ENCODE measurements around the gene RCC2.
"Not testable (repeated sequence)": the region's sequence is repeated elsewhere in the genome, so short reads cannot be mapped to it uniquely, and the experiment has no call there.

The RCC2 gene

GRCh38 chr1:17416389-17416788 lies 23.1 kb downstream of the RCC2 start:
- DNase-seq, result no peak

DNA sequence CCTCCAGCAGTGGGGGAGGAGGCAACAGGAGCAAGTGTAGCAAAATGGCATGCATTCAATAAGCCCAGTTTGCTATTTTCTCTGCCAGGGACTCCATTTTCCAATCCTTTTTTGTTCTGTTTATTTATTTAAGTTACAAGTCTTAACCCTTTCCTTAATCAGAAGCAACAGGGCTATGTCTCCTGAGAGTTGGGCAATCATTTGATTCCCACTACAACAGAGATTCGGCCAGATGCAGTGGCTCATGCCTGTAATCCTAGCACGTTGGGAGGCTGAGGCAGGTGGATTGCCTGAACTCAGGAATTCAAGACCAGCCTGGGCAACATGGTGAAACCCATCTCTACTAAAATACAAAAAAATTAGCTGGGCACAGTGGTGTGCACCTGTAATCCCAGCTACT lies 25.5 kb downstream of the RCC2 start:
- no peak for DNase-seq

DNA sequence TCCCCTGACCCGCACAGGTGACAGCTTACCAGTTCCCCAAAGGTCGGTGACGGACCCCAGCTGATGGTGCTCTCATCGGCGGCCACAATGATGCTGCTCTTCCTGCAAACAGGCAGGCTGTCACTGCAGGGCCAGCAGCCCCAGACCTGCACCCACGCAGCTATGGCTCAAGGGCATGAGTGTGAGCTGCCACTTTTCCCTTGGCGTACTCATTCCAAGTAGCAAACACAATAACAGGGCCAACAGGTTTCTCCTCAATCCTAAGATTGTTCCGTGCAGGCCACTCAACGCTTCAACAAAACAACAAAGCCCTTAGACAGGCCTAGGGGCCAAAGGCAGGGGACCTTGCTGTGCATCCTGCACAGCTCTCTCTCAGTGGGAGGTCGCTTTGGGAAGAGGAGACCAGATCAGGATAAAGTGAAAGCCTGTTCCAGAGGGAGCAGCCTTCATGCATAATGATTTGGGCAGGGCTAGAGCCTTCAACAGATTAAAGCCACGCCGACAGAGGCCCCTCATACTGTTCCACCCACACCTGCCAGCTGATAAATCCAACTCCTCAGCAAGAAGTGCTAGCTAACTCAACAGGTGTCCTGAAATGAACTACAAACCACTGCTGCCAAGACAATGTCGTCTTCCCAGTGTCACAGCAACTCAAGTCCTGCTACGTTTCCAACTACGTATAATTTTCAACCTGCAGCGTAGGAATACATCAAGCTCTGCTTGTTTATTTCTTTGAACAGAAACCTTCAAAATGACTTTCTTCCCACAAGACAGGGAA lies 27.2 kb downstream of the RCC2 start:
- DNase-seq, result no peak

DNA sequence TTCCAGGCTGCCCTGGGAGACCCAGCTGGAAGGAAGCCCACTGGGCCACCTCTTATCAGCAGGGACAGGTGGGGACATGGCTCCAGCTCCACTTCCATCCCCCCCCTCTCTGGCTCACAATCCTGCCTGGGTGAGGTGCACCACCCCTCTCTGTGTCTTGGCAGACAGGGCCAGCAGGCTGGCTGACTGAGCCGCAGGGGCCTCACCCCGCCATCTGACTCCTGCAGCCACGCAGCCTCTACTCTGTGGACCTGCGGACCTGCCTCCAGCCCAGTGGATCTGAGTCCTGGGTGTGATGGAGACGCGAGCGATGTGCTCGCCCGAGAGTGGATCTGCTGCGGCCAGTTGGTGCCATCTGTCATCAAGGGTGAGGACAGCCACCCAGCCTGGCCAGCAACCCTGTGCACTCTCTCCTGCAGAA lies 30.1 kb downstream of the RCC2 start:
- no peak for DNase-seq

GRCh38 chr1:17407786-17408514 lies 31.5 kb downstream of the RCC2 start:
- DNase-seq, result not testable (repeated sequence)

DNA sequence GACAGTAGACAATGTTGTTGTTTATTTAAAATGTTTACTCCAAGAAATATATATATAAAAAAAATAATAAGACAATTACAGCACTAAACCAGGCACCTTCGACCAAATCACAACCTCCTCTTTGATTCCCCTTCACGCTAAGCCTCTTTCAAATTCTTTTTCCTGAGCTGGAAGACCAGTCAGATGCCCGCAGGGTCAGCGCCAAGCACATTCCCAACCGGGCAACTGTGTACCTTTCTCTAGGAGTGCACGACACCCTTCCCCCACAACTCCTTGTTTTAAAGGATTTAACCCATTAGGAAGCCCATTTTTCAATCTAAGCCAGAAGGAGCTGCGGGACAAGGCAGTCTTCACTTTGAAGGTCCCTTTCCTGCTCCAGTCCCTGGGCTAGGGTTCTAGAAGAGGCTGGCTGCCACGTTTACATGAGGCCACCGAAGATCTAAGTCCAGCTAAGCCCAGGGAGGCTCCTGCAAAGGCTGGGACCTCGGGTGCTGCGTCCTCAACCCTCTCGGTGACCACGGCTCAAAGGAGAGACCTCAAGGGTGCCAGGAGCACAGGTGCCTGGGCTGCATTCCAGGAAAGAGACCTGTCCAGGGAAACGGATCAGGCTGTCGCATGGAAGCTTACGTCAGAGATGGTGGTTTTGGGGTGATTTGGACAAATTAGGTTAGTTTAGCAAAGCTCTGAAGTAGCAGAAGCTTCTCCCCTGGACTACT lies 32.6 kb downstream of the RCC2 start:
- not testable (repeated sequence) for DNase-seq

- DNase-seq, result no peak
These were observed 33.3 kb downstream of the RCC2 start for GRCh38 chr1:17405898-17406759.

GRCh38 chr1:17404820-17405219 lies 34.7 kb downstream of the RCC2 start:
- DNase-seq, result no peak

GRCh38 chr1:17404034-17404684 lies 35.3 kb downstream of the RCC2 start:
- no peak for DNase-seq

DNA sequence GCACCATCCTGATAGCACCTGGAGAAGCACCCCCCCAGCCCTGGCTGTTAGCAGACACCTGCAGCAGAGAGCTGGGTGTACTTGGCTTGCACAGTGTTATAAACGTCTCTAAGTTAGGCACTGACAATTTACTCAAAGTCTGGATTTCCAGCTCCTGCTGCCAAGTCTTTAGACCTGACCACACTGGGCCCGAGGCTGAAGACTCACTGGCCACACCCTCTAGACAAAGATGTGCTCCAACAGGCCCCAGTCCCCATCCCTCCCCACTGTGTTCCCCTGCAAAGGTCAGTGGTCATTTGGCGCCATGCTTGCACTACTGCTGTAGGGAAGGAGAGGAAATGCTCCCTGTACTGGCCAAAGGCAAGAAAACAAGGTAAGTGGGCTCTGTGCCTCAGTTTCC lies 36.4 kb downstream of the RCC2 start:
- DNase-seq, result no peak

- DNase-seq, result no peak
These were observed 37.6 kb downstream of the RCC2 start for GRCh38 chr1:17401841-17402240.

DNA sequence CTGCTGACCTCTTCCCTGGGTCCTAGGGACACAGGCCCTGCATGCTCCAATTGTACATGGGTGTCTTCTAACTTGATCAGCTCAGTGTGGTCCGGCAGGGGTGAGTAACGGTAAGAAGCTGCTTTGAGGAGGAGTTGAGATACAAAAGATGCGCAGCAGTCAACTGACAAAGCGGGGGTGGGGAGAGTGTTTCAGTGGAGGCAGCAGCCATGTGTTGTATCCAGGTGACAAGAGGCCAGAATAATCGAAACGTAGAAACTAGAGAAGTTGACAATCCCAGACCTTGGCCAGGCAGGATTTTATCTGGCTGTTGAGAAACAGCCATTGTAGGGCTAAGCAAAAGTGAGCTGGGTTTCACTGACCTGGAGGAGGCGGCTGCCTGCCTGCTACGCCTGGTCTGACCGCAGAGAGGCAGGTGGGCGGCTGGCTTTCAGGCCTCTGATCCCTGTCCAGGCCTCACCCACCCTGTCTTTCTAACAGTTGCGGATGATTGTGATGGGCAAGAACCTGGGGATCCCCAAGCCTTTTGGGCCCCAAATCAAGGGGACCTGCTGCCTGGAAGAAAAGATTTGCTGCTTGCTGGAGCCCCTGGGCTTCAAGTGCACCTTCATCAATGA lies 38.6 kb downstream of the RCC2 start:
- no peak for DNase-seq

GRCh38 chr1:17397910-17398695 lies 41.4 kb downstream of the RCC2 start:
- DNase-seq, result no peak

DNA sequence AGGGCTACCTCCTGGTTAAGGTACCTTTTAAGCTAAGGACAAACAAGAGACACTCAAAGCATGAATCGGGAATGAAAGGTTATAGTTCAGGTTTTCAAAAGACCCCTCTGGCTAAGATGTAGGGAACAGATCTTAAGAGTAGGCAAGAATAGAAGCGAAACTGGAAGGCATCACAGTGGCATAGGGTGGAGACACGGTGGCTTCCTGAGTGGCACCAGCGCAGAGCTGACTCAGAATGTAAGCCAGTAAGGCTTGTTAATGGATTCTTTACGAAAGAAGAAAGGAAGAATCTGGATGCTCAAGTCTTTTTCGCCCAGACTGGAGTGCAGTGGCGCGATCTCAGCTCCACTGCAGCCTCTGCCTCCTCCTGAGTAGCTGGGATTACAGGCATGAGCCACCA lies 46.2 kb downstream of the RCC2 start:
- DNase-seq, result no peak

DNA sequence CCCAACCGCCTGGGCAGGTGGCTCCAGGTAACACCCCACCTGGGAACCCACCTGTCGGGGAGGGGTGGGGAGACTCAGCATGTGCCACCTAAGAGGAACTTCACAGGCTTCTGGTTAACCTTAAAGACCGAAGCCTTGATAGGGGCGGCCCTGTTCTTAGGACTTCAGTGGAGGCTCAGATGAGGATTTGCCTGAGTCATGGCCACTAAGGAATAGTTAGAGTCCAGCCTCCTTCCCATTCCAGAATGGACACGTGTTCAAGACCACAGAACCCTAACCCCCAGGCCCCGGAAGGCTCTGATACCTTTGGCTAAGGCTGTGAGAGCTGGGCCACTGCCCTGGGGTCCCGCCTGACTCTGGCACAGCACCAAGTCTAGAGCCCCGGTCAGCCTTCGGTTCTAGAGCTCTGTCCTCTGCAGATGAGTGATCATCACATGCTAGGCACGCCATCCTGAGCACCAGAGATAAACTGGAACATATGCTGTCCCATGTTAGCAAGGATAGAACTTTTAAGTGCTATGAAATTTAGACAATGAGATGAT lies 47.2 kb downstream of the RCC2 start:
- DNase-seq, result no peak

- DNase-seq, result no peak
These were observed 58.3 kb downstream of the RCC2 start for GRCh38 chr1:17381161-17381560.

GRCh38 chr1:17377325-17377953 lies 62.0 kb downstream of the RCC2 start:
- DNase-seq, result peak; percentile 78

- DNase-seq, result no peak
These were observed 63.8 kb downstream of the RCC2 start for GRCh38 chr1:17375651-17376050.

DNA sequence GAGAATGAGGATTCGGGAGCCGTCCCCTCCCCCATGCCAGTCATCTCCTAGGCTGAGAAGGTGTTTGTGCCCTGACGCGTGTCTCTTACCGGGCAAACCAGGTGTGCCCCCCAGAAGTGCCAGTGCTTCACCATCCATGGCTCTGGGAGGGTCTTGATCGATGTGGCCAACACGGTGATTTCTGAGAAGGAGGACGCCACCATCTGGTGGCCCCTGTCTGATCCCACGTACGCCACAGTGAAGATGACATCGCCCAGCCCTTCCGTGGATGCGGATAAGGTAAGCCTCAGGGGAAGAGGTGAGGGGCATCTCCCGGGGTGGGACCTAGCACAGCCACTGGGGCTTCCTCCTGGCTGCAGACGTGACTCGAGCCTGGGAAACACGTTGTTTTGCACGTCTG lies 66.5 kb downstream of the RCC2 start:
- DNase-seq, result no peak

DNA sequence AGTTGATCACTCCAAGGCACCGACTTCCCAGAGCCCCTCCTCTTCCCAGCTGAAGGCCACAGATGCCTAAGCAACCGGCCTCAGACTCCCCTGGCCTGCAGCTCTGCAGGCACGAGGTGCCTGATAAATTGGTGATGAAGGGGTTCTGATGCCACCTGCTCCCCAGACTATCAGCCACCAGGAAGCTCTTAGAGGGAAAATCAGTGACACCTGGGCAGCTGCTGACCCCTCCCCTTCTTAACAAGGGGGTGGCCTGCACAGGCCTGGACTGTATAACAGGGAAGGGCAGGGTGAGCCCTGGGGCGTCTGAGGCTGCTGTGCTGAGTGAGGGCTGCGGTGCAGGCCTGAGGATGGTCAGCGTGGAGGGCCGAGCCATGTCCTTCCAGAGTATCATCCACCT lies 67.6 kb downstream of the RCC2 start, which contains the start of gene PADI6:
Gene PADI6 (plus strand): TSS at position 301 of the 400 bp plus-strand sequence. CDS start 50 bp downstream, at position 351.
- no peak for DNase-seq

Measured in NCI-H526 treated with DMSO at 0.1 percent for 48 hours (cell line).